Nephron (organoid): Measurements from ENCODE around the gene MGST2.
"Not testable (repeated sequence)": the region's sequence is repeated elsewhere in the genome, so short reads cannot be mapped to it uniquely, and the experiment has no call there.

ENCODE experiments used
- H3K27ac Mint-ChIP-seq, 3 experiments: 2 replicates each; pipeline ENCODE4 v1.8.0; 2020; ENCODE audit warnings: mixed read lengths in 3 of 3, mild to moderate bottlenecking in 2 of 3, moderate library complexity in 1 of 3
- H3K27me3 Mint-ChIP-seq: 2 replicates; pipeline ENCODE4 v1.8.0; 2021; ENCODE audit warnings: low read depth, mild to moderate bottlenecking, moderate library complexity, mixed read lengths
- H3K36me3 Mint-ChIP-seq: 2 replicates; pipeline ENCODE4 v1.8.0; 2020; ENCODE audit warnings: low read depth, mixed read lengths
- H3K4me1 Mint-ChIP-seq: 2 replicates; pipeline ENCODE4 v1.8.0; 2020; ENCODE audit warnings: mixed read lengths
- H3K4me3 Mint-ChIP-seq, 3 experiments: 2 replicates each; pipeline ENCODE4 v1.8.0; 2020; ENCODE audit warnings: mild to moderate bottlenecking in 3 of 3, mixed read lengths in 3 of 3, moderate library complexity in 2 of 3
- H3K9me3 Mint-ChIP-seq: 2 replicates; pipeline ENCODE4 v1.8.0; 2020; ENCODE audit warnings: mixed read lengths
- CTCF ChIP-seq, 3 experiments: fragments of 200-600 bp; sonication (generic); IDR thresholded peaks; one replicate each; pipeline ENCODE4 v1.5.0; 2021; ENCODE audit warnings: antibody characterized with exemption in 3 of 3; ENCODE audit not compliant: unreplicated experiment in 3 of 3

Gene MGST2

DNA sequence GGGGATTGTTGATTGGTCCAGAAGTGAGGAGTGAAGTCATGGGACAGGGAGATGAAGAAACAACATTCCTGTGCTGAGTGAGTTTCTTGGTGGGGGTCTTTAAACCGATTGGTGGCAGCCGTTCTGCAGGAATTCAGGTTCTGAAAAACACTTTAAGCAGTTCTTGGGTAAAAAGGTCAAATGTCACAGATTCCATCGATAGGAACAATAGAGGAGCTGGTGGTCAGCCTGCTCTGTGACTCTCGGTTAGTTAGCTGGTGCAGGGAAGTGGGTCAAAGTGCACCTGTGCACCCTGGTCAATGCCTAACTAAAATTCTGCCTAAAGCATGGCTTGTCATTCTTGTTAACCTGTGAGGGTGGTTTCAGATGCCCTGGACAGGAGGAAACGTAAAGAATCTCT, 34.6 kb upstream of the MGST2 start:
- Mint-ChIP-seq H3K9me3 (no peaks in the 10 kb centered on the region), H3K4me1 (peaks cover 12% of the 10 kb centered on the region), H3K27ac (peak overlapping the region in 1 of 3 experiments; percentile 15), H3K4me3 (no peak overlapping the region), H3K36me3 (no peaks in the 10 kb centered on the region), H3K27me3 (peaks cover 24% of the 10 kb centered on the region)
- TF ChIP-seq CTCF (IDR thresholded peaks at IDR 0.05; ENCODE audit: unreplicated experiment in 3 of 3), result no peak

DNA sequence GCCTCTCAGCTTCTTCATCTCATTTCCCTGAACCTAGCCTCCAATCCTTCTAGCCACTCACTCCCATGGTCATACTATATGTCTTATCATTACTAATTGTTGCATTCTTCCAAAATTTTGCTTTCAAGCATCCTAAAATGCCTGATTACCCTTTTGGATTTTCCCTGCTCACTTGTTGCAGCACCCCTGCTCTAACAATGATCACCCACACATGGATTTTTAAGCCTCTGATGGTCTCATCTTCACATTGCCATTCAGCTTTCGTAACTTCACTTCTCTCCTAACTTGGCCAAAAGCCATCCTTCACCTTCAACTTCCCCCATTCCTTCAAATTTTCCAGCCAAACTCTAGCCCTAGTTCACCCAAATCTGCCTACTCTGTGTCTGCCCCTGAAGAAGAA, 33.8 kb upstream of the MGST2 start:
- Mint-ChIP-seq H3K4me1 (peaks cover 12% of the 10 kb centered on the region), H3K27me3 (peaks cover 24% of the 10 kb centered on the region), H3K36me3 (no peaks in the 10 kb centered on the region), H3K27ac (no peak overlapping the region), H3K4me3 (no peak overlapping the region), H3K9me3 (no peaks in the 10 kb centered on the region)
- no peak for TF ChIP-seq CTCF (IDR thresholded peaks at IDR 0.05; ENCODE audit: unreplicated experiment in 3 of 3)

DNA sequence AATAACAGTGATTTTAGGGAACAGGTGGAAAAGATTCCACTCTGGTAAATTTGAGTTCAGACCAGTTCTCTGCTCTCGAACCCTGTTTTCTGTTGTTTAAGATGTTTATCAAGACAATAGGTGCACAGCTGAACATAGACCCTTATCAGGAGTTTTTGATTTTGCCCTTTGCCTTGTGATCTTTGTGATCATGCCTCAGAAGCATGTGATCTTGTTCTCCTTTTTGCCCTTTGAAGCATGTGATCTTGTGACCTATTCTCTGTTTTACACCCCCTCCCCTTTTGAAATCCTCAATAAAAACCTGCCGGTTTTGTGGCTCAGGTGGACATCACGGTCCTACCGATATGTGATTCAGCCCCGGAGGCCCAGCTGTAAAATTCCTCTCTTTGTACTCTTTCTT, 32.9 kb upstream of the MGST2 start:
- Mint-ChIP-seq H3K4me1 (peaks cover 12% of the 10 kb centered on the region), H3K27me3 (peaks cover 24% of the 10 kb centered on the region)
- not testable (repeated sequence) for H3K4me3 Mint-ChIP-seq, H3K36me3 Mint-ChIP-seq, H3K27ac Mint-ChIP-seq, H3K9me3 Mint-ChIP-seq

GRCh38 chr4:139633195-139633594, 32.4 kb upstream of the MGST2 start:
- H3K27ac Mint-ChIP-seq, result no peak overlapping the region
- no peaks in the 10 kb centered on the region for H3K36me3 Mint-ChIP-seq
- H3K4me1 Mint-ChIP-seq, result peaks cover 10% of the 10 kb centered on the region
- peaks cover 5% of the 10 kb centered on the region for H3K9me3 Mint-ChIP-seq
- H3K27me3 Mint-ChIP-seq, result peaks cover 24% of the 10 kb centered on the region
- no peak overlapping the region for H3K4me3 Mint-ChIP-seq
- no peak for TF ChIP-seq CTCF (IDR thresholded peaks at IDR 0.05; ENCODE audit: unreplicated experiment in 3 of 3)

DNA sequence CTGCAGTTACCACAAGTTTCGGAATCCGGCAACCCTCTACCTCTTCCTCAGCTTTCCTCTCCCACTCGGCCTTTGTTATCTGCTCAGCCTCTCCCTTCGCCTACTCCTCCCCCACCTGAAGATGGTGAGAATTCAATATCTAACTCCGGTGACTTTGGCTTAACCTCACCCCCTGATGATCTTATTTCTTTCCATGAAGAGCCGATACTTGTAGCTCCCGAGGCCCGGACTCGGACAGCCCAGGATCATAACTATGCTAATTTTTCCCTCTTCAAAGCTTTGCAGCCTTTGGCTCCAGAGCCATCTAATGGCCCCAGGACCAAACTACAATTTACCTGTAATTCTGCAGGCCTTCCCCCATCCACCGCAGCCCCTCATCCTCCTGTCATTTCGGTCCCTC, 32.0 kb upstream of the MGST2 start:
- Mint-ChIP-seq H3K4me3 (peak overlapping the region; percentile 59 to 78 (median 62)), H3K27ac (no peak overlapping the region), H3K9me3 (peaks cover 8% of the 10 kb centered on the region), H3K4me1 (peaks cover 5% of the 10 kb centered on the region), H3K27me3 (peaks cover 24% of the 10 kb centered on the region), H3K36me3 (no peaks in the 10 kb centered on the region)
- TF ChIP-seq CTCF (IDR thresholded peaks at IDR 0.05; ENCODE audit: unreplicated experiment in 3 of 3), result peak; percentile 43 to 56 (median 53)

DNA sequence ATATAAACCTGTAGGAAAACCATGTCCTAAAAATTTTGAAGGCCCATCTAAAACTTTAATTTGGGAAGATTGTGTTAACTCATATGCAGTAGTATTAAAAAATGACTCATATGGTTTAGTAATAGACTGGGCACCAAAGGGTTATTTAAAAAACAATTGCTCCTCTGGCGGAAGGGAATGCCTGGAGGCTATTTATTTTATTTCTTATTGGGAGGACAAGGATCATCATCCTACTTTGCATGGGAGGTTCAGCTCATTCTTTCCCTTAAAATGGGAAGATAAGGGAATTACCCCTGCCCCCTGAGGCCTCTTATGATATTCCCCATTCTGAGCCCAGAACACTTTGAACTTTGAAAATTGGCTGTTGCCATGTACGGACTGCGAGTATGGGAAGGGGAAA, 29.7 kb upstream of the MGST2 start:
- Mint-ChIP-seq H3K4me1 (peaks cover 5% of the 10 kb centered on the region), H3K4me3 (no peak overlapping the region), H3K36me3 (no peaks in the 10 kb centered on the region), H3K27ac (no peak overlapping the region), H3K27me3 (peaks cover 23% of the 10 kb centered on the region), H3K9me3 (peaks cover 15% of the 10 kb centered on the region)
- no peak for TF ChIP-seq CTCF (IDR thresholded peaks at IDR 0.05; ENCODE audit: unreplicated experiment in 3 of 3)

DNA sequence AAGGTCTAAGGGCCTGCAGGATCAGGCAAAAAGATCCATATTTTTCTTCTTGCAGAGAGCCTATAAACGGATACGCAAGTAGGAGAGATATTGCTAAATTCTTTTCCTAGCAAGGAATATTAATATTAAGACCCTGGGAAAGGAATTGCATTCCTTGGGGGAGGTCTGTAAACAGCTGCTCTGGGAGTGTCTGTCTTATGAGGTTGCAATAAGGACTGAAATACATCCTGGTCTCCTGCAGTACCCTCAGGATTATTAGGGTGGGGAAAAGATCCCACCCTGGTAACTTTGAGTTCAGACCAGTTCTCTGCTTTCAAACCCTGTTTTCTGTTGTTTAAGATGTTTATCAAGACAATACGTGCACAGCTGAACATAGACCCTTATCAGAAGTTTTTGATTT, 27.3 kb upstream of the MGST2 start:
- not testable (repeated sequence) for H3K27ac Mint-ChIP-seq, H3K36me3 Mint-ChIP-seq, H3K4me3 Mint-ChIP-seq, H3K4me1 Mint-ChIP-seq
- H3K27me3 Mint-ChIP-seq, result peaks cover 14% of the 10 kb centered on the region
- H3K9me3 Mint-ChIP-seq, result peaks cover 15% of the 10 kb centered on the region
